GM23248 (cell line): ENCODE measurements around the gene COX7A2L. TPM values are rescaled to one million over a fixed set of nuclear protein-coding genes. Genes with fewer than 3 reads are reported as not detected.

Source experiments
- DNase-seq: peaks from one replicate; pipeline ENCODE4 v3.0.0-alpha.2; 2015
- H2AFZ ChIP-seq: fragments of 200-600 bp; sonication (generic); 2 replicates; pipeline ENCODE4 v1.6.1; 2016; ENCODE audit warnings: antibody characterized with exemption
- H3F3A ChIP-seq: fragments of 200-600 bp; sonication (generic); 2 replicates; pipeline ENCODE4 v1.6.1; 2016; ENCODE audit warnings: mild to moderate bottlenecking, antibody characterized with exemption, mixed run types; ENCODE audit not compliant: insufficient read depth
- H3K27ac ChIP-seq: fragments of 200-600 bp; sonication (generic); 2 replicates; pipeline ENCODE4 v1.5.1; 2016; ENCODE audit warnings: mild to moderate bottlenecking
- H3K27me3 ChIP-seq: fragments of 200-600 bp; sonication (generic); replicated peaks from 2 replicates; pipeline ENCODE4 v1.6.1; 2016; ENCODE audit warnings: mild to moderate bottlenecking; ENCODE audit not compliant: insufficient read depth
- H3K36me3 ChIP-seq: fragments of 200-600 bp; sonication (generic); 2 replicates; pipeline ENCODE4 v1.6.1; 2016; ENCODE audit warnings: low read depth, mild to moderate bottlenecking
- H3K4me1 ChIP-seq: fragments of 200-600 bp; sonication (generic); 2 replicates; pipeline ENCODE4 v1.6.1; 2016; ENCODE audit warnings: mild to moderate bottlenecking; ENCODE audit not compliant: insufficient read depth
- H3K4me2 ChIP-seq: fragments of 200-600 bp; sonication (generic); one replicate; pipeline ENCODE4 v1.6.1; 2016; ENCODE audit warnings: mild to moderate bottlenecking; ENCODE audit not compliant: unreplicated experiment
- H3K4me3 ChIP-seq: fragments of 200-600 bp; sonication (generic); 2 replicates; pipeline ENCODE4 v1.5.1; 2016; ENCODE audit warnings: mild to moderate bottlenecking
- H3K79me2 ChIP-seq: fragments of 200-600 bp; sonication (generic); 2 replicates; pipeline ENCODE4 v1.6.1; 2016; ENCODE audit warnings: mild to moderate bottlenecking; ENCODE audit not compliant: insufficient read depth
- H3K9ac ChIP-seq: fragments of 200-600 bp; sonication (generic); 2 replicates; pipeline ENCODE4 v1.6.1; 2016; ENCODE audit warnings: mild to moderate bottlenecking
- H3K9me2 ChIP-seq: fragments of 200-600 bp; sonication (generic); 2 replicates; pipeline ENCODE4 v1.6.1; 2016; ENCODE audit warnings: mixed run types, mild to moderate bottlenecking, moderate library complexity; ENCODE audit not compliant: insufficient read depth
- H3K9me3 ChIP-seq: fragments of 200-600 bp; sonication (generic); one replicate; pipeline ENCODE4 v1.6.1; 2017; ENCODE audit warnings: low read depth
- H4K20me1 ChIP-seq: fragments of 200-600 bp; sonication (generic); 2 replicates; pipeline ENCODE4 v1.6.0; 2016; ENCODE audit not compliant: insufficient read depth
- EZH2 ChIP-seq: fragments of 200-600 bp; sonication (generic); IDR thresholded peaks from 2 replicates; pipeline ENCODE4 v1.6.1; 2018; ENCODE audit warnings: antibody characterized with exemption, mild to moderate bottlenecking; ENCODE audit not compliant: insufficient read depth, poor library complexity, severe bottlenecking
- EZH2phosphoT487 ChIP-seq: fragments of 200-600 bp; sonication (generic); IDR thresholded peaks from 2 replicates; pipeline ENCODE4 v1.6.1; 2018; ENCODE audit warnings: antibody characterized with exemption, moderate library complexity, mild to moderate bottlenecking, low read depth; ENCODE audit not compliant: insufficient read depth
- WGBS, 2 experiments: methylation state at CpG; one replicate each; pipeline ENCODE4 v1.1.6; 2015 to 2017; ENCODE audit warnings: low lambda C conversion rate in 2 of 2, low coverage in 1 of 2; ENCODE audit errors: missing lambda C conversion rate in 2 of 2; 5-methylcytosine and 5-hydroxymethylcytosine counted together
- in situ Hi-C: fragments of 300-500 bp; cut with MboI; formaldehyde crosslinking; loops from 2 replicates; pipeline ENCODE4 v1.15.0; 2020
- polyA plus RNA-seq: library from polyadenylated mRNA; unstranded; fragments of >200 nt; fragmentation: Nextera tagmentation; extraction: Ambion mirVana; gene quantifications from 2 replicates; pipeline ENCODE4 v1.2.1, GENCODE V29; 2016
- total RNA-seq: library from RNA; depleted of rRNA; stranded (reverse); fragments of >200 nt; shearing (Covaris generic); gene quantifications from 2 replicates; pipeline ENCODE4 v1.2.3, GENCODE V29; 2014

Gene COX7A2L
- total and polyA plus RNA-seq, 2 experiments from 2014 or later = 166 to 202 TPM

GRCh38 chr2:42378415-42378814, 17.4 kb upstream of the COX7A2L start:
- Histone ChIP-seq H3K79me2 (no peaks in the 10 kb centered on the region), H3K4me1 (no peaks in the 10 kb centered on the region), H3K9me2 (no peaks in the 10 kb centered on the region), H4K20me1 (no peaks in the 10 kb centered on the region), H3K27ac (no peak overlapping the region), H3K4me2 (no peak overlapping the region), H3K9ac (no peak overlapping the region), H3K9me3 (no peaks in the 10 kb centered on the region), H2AFZ (no peak overlapping the region), H3F3A (no peaks in the 10 kb centered on the region), H3K36me3 (no peaks in the 10 kb centered on the region), H3K4me3 (no peak overlapping the region), H3K27me3 (peaks cover 6% of the 10 kb centered on the region; the same call in 1 of the 2 replicates)
- WGBS, 2 experiments = 72 to 83% methylated on average over 9 of the region's 9 CpGs
- DNase-seq = no peak
- in situ Hi-C loops = no loop called here
- no peak for TF ChIP-seq EZH2
- TF ChIP-seq EZH2phosphoT487 = no peak

DNA sequence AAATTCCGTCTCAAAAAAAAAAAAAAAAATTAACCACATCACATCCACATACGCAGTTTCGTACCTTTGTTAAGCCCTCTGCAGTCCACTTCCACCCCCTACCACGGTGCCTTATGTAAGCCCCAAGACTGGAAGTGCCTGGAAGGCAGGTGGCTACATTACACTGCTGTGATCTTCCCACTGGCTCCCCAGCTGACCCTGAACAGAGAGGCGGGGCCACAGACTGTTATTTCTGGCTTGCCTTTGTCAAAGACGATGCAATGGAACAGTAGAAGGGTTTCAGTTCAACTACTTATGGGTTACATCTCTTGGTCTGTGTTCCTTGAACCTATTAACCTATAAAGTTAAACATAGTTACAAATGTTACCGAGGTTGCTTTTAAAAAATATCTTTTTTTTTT, 15.7 kb upstream of the COX7A2L start:
- no peak for TF ChIP-seq EZH2

DNA sequence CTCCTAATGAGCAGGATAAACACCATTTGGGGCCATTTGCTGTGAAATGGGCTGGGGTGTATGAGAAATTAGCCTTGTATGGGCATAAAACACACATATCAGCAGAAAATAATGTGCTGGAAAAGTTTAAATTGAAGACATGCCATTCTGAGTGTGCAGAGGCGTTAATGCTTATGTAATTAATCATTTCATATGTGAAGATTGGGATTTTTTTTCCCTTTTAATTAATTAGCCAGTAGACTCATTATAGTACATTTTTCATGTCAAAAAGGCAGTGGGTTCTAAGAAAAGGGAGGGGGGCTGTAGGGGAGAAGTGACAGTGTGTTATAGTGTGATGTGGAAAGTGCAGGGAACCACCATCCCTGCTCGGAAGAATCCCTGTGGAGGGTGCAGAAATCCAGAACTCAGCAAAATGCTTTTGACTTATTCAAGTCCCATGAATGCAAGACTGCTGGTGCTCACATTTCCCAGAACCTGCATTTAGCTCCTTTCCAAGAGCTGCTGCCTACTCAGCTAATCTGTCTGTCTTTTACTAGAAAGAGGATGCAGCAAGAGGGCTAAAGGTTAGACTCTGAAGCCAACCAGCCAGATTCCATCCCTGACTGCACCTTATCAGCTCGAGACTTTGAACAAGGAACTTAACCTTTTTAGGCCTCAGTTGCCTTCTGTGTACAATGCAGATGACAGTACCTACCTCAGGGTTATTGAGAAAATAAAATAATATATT, 11.6 kb upstream of the COX7A2L start:
- Histone ChIP-seq H3K4me3 (no peak overlapping the region), H3K4me1 (peaks cover 7% of the 10 kb centered on the region), H3K9me2 (no peaks in the 10 kb centered on the region), H3K9ac (no peak overlapping the region), H2AFZ (no peak overlapping the region), H3K4me2 (no peak overlapping the region), H3F3A (peaks cover 6% of the 10 kb centered on the region; the same call in 1 of the 2 replicates), H3K9me3 (no peaks in the 10 kb centered on the region), H3K79me2 (no peaks in the 10 kb centered on the region), H3K27me3 (no peaks in the 10 kb centered on the region), H4K20me1 (no peaks in the 10 kb centered on the region), H3K27ac (no peak overlapping the region), H3K36me3 (no peaks in the 10 kb centered on the region)
- no peak for TF ChIP-seq EZH2phosphoT487
- TF ChIP-seq EZH2 = no peak
- in situ Hi-C loops = no loop called here
- DNase-seq = no peak
- WGBS, 2 experiments = 41 to 44% methylated on average over 3 of the region's 3 CpGs

More for the DNA sequence above, 15.7 kb upstream of the COX7A2L start:
- no peaks in the 10 kb centered on the region for H3K79me2 ChIP-seq
- H4K20me1 ChIP-seq = no peaks in the 10 kb centered on the region
- in situ Hi-C loops = no loop called here
- no peaks in the 10 kb centered on the region for H3K9me3 ChIP-seq
- no peak overlapping the region for H3K4me3 ChIP-seq
- H2AFZ ChIP-seq = no peak overlapping the region
- H3K36me3 ChIP-seq = no peaks in the 10 kb centered on the region
- H3K27ac ChIP-seq = no peak overlapping the region
- peaks cover 6% of the 10 kb centered on the region; the same call in 1 of the 2 replicates for H3K27me3 ChIP-seq
- 67 to 70% methylated on average over 6 to 7 of the region's 7 CpGs for WGBS, 2 experiments
- no peaks in the 10 kb centered on the region for H3K4me1 ChIP-seq
- H3K9me2 ChIP-seq = no peaks in the 10 kb centered on the region
- H3F3A ChIP-seq = no peaks in the 10 kb centered on the region
- DNase-seq = no peak
- H3K4me2 ChIP-seq = no peak overlapping the region
- no peak overlapping the region for H3K9ac ChIP-seq

- no peak overlapping the region for H2AFZ ChIP-seq
- no peaks in the 10 kb centered on the region for H3K9me2 ChIP-seq
- no peak overlapping the region for H3K4me3 ChIP-seq
- no peak overlapping the region for H3K27ac ChIP-seq
- peaks cover 8% of the 10 kb centered on the region for H3K4me1 ChIP-seq
- TF ChIP-seq EZH2 (no peak), EZH2phosphoT487 (no peak)
- no peaks in the 10 kb centered on the region for H3K27me3 ChIP-seq
- peaks cover 6% of the 10 kb centered on the region; the same call in 1 of the 2 replicates for H3F3A ChIP-seq
- in situ Hi-C loops = no loop called here
- H3K79me2 ChIP-seq = no peaks in the 10 kb centered on the region
- H3K9ac ChIP-seq = no peak overlapping the region
- H3K9me3 ChIP-seq = no peaks in the 10 kb centered on the region
- 72 to 73% methylated on average over 11 of the region's 11 CpGs for WGBS, 2 experiments
- DNase-seq = no peak
- H3K4me2 ChIP-seq = no peak overlapping the region
- H3K36me3 ChIP-seq = no peaks in the 10 kb centered on the region
- no peaks in the 10 kb centered on the region for H4K20me1 ChIP-seq
Measured at GRCh38 chr2:42371611-42372473, 10.8 kb upstream of the COX7A2L start.
